Midbrain (tissue), 1 donor: ENCODE measurements around the gene TMEM74B.
A peak's percentile ranks its signal among the peaks of the same experiment; 100 is the strongest.
"Not testable (repeated sequence)": the region's sequence is repeated elsewhere in the genome, so short reads cannot be mapped to it uniquely, and the experiment has no call there.

ENCODE experiments used
- DNase-seq: peaks from one replicate; lab custom pipeline; 2025; lab: John Stamatoyannopoulos, UW

The TMEM74B gene

DNA sequence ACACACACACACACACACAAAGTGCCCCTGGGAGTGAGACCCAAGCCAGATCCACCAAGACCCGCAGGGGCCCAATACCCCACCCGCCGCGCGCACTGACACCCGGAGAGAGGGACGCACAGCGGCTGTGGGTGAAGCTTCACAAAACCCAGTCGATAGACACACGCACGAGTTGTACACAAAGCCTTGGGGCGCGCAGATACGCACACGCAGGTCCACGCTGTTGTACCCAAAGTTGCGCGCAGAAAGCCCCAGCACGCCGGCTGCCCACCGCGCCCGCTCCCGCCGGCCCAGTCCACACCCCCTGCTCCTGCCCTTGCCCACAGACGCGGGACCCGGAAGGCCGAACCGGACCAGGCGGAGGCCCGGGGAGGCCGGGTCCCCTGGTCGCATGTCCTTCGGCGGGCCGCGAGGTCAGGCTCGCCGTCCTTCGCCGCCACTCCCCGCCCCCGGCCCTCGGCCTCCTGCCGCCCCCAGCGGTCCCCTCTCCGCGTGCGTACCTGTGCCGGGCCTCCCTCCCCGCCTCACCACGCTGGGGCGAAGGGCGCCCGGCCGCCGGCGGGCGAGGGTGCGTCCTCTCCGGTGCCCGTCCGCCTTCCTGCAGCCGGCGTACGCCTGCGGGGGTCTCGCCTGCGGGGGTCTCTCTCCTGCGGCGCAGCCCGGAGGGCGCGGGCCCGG is at the start of gene TMEM74B:
TMEM74B (minus strand) TSS at position 344 of the 678 bp plus-strand sequence. CDS start 1,180 bp downstream, outside the sequence.
- no peak for DNase-seq

DNA sequence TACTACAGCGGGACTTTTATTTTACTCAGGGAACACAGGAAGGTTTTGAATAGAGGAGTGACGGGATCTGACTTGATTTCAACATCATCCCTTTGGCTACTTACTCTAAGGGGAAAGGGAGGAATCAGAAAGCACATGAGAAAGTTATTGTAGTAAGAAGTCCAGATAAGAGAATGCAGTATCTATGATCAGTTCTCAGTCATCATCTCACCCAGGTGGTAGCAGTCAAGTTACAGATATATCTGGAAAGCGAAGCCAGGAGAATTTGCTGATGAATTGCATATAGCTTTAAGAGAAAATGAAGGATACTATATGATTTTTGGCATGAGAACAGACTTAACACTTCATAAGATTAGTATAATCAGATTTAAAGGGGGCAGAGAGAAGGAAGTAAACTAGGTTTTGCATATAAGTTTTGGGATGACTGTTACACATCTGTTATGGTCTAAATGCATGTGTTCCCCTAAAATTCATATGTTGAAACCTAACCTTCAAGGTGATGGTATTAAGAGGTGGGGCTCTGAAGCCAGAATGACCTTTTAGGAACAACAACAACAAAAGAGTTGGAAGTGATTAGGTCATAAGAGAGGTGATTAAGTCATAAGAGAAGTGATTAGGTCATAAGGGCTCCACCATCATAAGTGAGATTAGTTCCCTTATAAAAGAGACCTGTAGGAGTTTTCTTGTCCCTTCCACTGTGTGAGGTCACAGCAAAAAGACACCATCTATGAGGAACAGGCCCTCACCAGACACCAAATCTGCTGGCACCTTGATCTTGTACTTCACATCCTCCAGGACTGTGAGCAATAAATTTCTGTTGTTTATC is 47.7 kb upstream of the TMEM74B start:
- no peak for DNase-seq

DNA sequence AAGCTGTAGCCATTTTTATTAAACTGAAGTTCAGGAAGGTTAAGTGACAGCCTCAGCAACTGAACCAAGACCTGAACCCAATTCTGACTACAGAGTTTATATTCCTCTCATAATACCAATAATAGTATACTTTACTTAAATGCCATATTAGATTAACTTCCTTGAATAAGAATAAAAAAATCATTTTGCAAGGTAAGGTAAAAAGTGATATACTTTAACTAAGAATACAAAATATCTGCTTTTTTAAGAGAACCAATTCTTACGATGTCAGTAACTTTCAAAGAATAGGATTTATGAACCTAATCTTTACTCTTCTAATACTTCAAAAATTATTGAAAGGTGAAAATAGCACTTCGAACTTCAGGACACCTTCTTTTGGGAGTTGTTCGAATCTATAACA is 44.8 kb upstream of the TMEM74B start:
- DNase-seq, result no peak

DNA sequence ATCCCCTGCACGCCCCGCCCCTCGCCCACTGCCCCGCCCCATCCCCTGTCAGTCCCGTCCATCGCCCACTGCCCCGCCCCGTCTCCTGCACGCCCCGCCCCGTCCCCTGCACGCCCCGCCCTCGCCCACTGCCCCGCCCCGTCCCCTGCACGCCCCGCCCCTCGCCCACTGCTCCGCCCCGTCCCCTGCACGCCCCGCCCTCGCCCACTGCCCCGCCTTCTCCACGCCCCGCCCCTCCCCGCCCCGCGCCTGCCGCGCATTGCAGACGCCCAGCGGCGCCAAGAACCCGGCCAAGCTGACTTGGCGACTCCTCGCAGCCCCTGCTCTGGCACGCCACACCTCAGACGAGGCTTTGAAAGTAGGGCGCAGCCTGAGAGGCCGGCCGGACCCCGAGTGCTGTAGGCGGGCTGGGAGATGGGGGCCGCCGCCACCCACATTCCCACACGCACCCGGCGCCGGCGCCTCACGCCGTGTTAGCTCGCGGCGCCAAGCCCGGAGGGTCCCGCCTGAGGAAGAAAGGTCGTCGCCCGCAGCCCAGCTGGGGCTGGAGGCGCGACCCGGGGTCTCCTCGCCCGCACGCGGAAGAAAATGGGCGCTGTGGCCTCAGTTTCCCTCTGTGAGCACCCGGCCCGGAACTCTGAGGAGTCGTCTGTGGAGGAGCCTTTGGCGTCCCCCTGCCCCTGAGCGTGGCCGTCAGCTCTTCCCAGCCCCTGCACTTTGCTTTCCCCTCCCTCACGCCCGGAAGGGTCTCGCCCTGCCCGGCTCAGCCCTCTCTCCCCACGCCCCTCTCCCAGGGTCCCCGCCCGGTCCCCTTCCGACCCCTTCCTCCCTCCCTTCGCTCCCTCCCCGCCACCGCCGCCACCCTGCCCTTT is 41.2 kb upstream of the TMEM74B start, which contains the start of gene RAD21L1:
RAD21L1 (plus strand) TSS at position 262 of the 872 bp plus-strand sequence. CDS start 2,410 bp downstream, outside the sequence.
- DNase-seq, result peak; percentile 64

DNA sequence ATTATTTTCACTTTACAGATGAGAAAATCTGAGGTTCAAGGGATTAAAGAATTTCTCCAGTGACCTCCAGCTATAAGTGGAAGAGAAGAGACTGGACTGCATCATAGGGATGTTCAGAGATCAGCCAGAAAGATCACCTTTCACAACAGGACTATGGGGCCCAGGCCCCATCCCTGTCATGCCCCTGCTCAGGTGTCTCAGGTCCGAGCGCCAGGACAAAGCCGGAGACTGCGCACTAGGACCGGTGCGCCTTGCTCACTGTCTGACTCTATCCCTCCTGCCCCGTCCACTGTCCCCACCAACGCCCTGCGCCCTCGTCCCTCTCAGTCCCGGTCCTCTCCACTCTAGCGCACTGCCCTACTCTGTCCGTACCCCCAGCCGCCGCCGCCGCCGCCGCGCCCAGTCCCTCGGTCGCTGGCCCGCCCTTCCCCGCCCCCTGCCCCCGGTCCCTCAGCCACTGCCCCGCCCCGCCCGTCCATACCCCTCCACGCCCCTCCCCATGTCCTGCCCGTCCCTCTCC is 40.5 kb upstream of the TMEM74B start:
- no peak for DNase-seq

DNA sequence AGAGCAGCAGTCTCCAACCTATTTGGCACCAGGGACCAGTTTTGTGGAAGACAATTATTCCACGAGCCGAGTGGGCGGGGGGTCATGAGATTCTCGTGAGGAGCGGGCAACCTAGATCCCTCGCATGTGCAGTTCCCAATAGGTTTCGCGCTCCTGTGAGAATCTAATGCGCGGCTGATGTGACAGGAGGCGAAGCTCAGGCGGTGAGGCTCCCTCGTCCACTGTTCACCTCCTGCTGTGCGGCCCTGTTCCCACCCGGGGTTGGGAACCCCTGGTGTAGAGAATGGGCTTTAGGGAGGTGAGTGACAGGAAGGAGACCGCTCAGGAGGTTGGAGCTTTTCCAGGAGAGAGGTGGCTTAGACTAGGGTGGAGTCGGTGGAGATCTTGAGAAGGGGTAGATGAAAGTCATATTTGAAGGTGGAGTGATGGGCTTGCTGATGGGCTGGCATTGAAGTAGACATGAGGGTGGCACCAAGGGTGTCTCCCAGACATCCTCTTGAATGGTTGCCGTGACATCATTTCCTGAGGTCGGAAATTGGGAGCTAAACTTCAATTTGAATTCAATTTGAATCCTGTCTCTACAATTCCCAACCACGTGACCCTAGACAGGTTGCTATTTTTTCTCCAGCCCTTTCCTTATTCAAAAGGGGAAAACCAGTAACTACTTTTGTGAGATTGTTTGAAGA is 39.6 kb upstream of the TMEM74B start:
- no peak for DNase-seq

DNA sequence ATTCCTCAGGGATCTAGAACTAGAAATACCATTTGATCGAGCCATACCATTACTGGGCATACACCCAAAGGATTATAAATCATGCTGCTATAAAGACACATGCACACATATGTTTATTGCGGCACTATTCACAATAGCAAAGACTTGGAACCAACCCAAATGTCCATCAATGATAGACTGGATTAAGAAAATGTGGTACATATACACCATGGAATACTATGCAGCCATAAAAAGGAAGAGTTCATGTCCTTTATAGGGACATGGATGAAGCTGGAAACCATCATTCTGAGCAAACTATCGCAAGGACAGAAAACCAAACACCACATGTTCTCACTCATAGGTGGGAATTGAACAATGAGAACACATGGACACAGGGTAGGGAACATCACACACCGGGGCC is 38.0 kb upstream of the TMEM74B start:
- DNase-seq, result not testable (repeated sequence)

DNA sequence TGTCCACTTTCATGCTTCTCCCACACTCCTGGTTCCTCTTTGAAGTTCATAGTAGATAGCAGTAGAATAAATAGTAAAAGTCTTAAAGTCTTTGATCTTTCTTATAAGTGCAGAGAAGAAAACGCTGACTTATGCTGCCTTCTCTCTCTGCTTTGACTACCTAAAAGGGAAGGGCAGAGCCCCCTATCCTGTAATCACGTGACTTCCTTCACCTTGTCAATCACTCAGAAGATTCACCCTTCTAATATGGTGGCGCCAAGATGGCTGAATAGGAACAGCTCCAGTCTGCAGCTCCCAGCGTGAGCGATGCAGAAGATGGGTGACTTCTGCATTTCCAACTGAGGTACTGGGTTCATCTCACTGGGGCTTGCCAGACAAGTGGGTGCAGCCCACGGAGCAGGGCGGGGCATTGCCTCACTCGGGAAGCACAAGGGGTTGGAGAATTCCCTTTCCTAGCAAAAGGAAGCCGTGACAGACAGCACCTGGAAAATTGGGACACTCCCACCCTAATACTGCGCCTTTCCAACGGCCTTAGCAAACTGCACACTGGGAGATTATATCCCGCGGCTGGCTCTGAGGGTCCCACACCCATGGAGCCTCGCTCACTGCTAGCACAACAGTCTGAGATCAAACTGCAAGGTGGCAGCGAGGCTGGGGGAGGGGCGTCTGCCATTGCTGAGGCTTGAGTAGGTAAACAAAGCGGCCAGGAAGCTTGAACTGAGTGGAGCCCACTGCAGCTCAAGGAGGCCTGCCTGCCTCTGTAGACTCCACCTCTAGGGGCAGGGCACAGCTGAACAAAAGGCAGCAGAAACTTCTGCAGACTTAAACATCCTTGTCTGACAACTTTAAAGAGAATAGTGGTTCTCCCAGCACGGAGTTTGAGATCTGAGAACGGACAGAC is 32.0 kb upstream of the TMEM74B start:
- DNase-seq, result not testable (repeated sequence)

DNA sequence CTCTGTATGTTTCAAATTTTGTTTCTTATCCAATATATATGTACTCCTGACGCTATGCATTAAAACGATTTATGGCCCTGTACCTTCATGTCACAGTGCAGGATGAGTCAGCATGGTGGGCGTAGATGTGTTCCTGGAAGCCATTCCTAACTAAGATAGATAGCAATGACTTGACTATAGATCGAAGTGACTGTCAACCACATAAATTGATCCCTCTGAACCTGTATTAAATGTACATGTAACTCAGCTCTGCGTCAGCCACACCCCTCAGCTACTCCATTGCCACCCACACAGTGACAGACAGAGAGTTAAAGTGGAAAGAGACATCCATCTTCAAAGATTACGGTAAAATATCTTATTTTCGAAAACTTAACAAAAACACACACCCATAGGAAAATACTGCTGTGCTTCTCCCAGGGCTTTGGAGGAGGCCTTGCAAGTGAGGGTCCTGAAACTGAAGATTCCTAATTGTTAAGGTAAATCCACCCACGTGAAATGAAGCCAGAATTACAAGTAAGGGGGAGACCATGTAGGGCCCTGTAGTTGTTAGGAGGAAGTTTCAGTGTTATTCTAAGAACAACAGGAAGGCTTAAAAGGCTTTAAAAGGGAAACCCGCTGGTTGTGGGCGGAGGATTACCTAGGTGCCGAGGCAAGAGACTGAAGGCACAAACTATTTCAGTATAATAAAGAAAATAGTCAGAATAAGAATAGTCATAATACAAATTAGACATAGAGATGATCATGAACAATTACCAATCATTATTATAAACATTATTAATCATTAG is 30.8 kb upstream of the TMEM74B start:
- no peak for DNase-seq

DNA sequence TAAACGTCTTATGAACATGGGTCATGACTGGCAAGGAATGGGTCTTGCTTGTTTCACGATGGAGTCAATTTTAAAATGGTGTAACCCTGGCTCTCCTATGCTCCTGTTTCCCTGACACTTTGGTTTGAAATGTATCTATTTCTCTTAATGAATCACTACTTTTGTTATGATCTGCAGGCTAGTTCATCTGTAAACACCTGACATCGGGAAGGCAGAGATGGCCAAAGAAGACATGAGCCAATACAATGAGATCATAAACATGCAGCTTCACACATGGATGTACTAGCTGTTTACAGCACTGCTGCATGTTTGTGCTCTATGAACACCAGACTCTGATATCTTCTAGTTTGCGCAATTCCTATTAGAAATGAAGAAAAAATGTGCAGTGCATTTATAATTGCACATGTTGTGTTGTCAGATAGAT is 30.1 kb upstream of the TMEM74B start:
- no peak for DNase-seq

DNA sequence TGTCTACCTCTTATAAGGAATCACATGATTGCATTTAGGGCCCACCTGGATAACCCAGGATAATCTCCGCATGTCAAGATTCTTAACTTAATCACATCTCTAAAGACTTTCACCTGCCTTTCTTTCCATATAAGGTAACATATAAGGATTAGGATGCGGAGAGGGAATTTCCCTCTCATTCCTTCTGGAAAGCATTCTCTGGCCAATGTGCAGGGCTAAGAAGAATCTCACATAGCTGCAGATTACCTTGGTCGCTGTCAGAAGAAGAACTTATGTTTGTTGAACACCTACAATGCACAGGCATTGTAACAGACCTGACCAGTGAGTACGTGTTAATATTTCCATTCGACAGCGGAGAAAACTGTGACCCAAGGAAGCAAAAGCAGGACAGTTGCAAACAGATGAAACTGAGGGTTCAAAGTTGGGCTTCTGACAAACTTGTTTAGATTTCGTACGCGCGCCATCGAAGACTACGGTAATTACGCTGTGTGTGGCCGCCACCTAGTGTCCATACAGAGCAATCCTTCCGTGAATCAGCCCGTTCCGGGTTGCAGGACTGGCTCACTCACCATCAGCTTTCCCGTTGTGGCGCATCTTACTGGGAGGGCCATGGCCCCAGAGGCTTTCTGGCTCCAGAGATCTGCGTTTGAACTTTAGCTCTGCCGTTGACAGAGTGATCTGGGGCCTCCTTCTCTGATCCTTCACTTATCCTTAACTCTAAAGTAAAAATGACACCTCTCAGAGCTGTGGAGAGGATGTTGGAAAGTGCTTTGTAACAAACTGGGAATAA is 28.0 kb upstream of the TMEM74B start:
- DNase-seq, result peak; percentile 37

DNA sequence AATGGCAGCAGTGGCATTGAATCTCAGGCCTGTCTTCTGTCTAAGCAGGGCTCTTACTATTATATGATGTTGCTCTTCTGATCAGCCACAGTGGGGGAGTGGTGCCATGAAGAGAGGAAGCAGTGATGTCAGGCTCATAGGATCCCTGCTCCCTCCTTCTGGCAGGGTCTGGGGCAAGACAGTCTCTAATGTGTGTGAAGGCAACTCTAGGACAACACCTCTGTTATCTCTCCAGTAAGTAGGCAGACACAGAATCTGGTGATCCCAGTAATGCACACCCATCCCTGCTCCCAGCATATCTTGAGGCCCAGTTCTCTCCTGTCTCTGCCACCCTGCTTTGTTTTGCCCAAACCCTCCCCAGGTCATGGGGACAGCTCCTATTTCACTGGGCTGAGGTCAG is 27.2 kb upstream of the TMEM74B start:
- DNase-seq, result no peak

DNA sequence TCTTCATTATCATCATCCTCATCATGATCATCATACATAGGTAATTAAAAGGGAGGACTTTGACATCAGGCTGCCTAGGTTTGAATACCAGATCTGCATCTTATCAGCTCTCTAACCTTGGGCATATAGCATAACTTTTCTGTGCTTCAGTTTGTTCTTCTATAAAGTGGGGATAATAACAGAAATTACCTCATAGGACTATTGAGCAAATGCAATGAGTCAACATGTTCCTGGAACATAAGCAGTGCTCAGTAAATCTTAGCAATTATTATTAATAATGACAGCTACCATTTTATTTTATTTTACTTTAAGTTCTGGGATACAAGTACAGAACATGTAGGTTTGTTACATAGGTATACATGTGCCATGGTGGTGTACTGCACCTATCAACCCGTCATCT is 25.7 kb upstream of the TMEM74B start:
- DNase-seq, result no peak

DNA sequence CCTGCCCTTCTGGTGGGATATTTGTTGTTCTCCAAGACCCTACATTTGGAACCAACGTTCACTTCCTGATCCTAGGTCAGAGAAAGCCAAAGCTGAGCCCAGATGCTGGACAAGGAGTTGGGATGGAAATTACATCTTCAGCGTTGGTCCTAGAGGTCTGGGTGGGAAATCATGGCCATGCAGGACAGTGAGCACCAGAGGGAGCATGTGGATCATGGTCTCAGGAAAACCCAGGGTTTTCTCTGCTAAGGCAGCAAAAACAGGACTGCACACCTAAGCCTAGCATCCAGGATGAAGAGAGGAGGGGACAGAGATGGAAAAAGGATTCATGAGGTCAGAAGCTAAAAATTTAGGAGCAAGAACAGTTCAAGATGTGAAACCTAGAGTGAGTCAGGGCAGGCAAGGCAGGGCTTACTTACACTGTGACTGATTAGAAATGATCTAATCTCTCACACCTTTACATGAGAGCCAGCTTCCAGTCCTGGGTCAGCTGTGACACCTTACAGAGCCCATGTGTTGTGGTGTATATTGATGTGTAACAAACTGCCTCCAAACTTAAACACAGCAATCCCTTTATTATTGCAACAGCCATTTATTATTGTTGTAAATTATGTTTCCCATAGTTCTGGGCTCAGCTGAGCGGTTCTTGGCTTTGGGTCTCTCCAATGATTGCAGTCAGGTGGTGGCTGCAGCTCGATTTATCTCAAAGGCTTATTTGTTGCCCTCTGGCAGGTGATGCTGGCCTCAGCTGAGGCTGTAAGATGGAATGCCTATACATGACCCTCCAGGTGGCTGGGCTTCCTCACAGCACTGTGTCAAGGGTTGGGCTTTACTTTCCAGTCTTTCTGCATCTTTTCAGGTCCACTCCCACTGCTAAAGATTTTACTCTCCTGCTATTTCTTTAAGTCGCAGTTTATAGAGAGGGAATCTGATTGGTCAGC is 24.9 kb upstream of the TMEM74B start:
- no peak for DNase-seq

DNA sequence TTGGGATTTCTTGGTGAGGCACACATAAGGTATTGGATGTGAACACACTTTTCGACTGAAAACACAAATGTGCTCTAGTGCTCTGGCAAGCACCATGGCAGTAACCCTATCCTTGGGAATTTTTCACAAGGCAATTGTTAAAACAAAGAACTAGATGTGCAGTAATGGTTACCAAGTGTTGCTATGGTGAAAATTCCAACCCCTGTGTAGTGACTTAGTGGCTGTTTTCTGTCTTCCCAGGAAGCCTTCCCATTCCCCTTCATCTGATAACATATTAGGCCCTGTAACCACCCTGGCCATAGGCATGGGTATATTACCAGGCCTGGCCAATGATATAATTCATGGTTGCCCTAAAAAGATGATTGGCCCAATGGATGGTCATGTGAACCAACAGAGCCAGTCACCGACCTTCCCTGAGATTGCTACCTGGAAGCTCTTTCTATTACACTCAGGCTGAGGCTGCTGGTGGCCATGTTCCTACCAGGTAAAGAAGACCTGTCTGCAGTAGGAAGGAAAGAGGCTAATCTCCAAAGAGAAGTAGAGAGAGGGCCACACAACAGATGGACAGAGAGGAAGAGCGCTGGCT is 22.6 kb upstream of the TMEM74B start:
- DNase-seq, result no peak

DNA sequence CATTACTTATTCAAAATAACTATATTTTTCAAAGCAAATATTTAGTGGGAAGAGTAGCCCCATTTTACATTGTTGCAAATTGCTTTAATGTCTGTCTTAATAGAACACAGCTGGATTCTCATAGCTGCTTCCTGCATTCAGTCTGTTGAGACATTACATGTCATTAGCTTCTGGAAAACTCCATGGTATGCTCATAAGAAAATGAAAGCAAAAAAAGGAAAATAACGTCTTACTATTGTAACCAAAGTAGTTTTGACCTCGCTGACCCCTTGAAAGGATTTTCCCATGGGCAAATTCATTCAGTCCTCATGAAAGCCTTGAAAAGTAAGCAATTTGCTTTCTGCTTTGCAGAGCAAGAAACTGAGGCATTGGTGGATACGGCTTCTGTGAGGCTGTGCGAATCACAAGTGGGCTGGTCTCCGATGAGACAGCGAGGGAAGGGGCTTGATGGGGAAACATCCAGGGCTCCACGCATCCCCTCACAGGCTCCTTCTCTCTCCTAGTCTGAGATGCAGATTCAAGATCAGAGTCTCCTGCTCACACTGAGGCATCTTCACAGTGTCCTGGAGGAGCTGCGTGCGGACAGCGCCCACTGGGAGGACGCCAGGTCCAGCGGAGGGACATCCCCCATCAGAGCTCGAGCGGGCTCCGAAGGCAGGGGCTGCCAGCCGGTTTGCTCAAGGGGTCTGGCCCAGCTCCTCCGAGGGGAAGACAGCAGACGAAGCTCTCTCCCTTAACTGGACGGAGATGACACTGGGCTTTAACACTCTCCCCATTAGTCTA is 21.8 kb upstream of the TMEM74B start:
- no peak for DNase-seq
